Neural cell (in vitro differentiated cells): ENCODE measurements around the gene MTOR. TPM values are rescaled to one million over a fixed set of nuclear protein-coding genes. Genes with fewer than 3 reads are reported as not detected.
A peak's percentile ranks its signal among the peaks of the same experiment; 100 is the strongest.

Experiments
- H2AFZ ChIP-seq: fragments of 200-600, 300-800 bp; sonication (generic), shearing (Covaris generic); 2 replicates; pipeline ENCODE4 v1.6.0; 2014; ENCODE audit warnings: low read depth, mild to moderate bottlenecking, antibody characterized with exemption, low read length, moderate library complexity
- H3F3A ChIP-seq: fragments of 200-600 bp; shearing (Covaris generic); 2 replicates; pipeline ENCODE4 v1.6.1; 2016; ENCODE audit warnings: mild to moderate bottlenecking, moderate library complexity, mixed read lengths, antibody characterized with exemption, low read length; ENCODE audit not compliant: insufficient read depth, poor library complexity, severe bottlenecking
- H3K27ac ChIP-seq: fragments of 200-600, 300-800 bp; sonication (generic), shearing (Covaris generic); 2 replicates; pipeline ENCODE4 v1.5.1; 2014; ENCODE audit warnings: mild to moderate bottlenecking, low read length, moderate library complexity
- H3K27me3 ChIP-seq: fragments of 300-800, 200-600 bp; sonication (generic), shearing (Covaris generic); 2 replicates; pipeline ENCODE4 v1.6.0; 2014; ENCODE audit warnings: mild to moderate bottlenecking, low read depth, low read length, moderate library complexity; ENCODE audit not compliant: insufficient read depth
- H3K36me3 ChIP-seq: fragments of 300-800, 200-600 bp; sonication (generic), shearing (Covaris generic); 2 replicates; pipeline ENCODE4 v1.5.1; 2014; ENCODE audit warnings: mild to moderate bottlenecking, antibody characterized with exemption, low read length, moderate library complexity; ENCODE audit not compliant: insufficient read depth
- H3K4me2 ChIP-seq: fragments of 300-800, 200-600 bp; sonication (generic), shearing (Covaris generic); 2 replicates; pipeline ENCODE4 v1.6.0; 2014; ENCODE audit warnings: mild to moderate bottlenecking, low read length
- H3K4me3 ChIP-seq: fragments of 300-800, 200-600 bp; sonication (generic), shearing (Covaris generic); 2 replicates; pipeline ENCODE4 v1.5.1; 2014; ENCODE audit warnings: mild to moderate bottlenecking, low read length, moderate library complexity
- H3K79me2 ChIP-seq: fragments of 200-600 bp; shearing (Covaris generic); replicated peaks from 2 replicates; pipeline ENCODE4 v1.6.0; 2014; ENCODE audit warnings: mild to moderate bottlenecking, low read length, moderate library complexity; ENCODE audit not compliant: insufficient read depth
- H3K9ac ChIP-seq: fragments of 300-800, 200-600 bp; sonication (generic), shearing (Covaris generic); 2 replicates; pipeline ENCODE4 v1.6.1; 2016; ENCODE audit warnings: mild to moderate bottlenecking, low read length, mixed read lengths
- H3K9me2 ChIP-seq: fragments of 200-600 bp; shearing (Covaris generic); 2 replicates; pipeline ENCODE4 v1.6.1; 2016; ENCODE audit warnings: mild to moderate bottlenecking, low read length, mixed read lengths; ENCODE audit not compliant: insufficient read depth
- H3K9me3 ChIP-seq: fragments of 200-600, 300-800 bp; sonication (generic), shearing (Covaris generic); 2 replicates; pipeline ENCODE4 v1.6.1; 2016; ENCODE audit warnings: mild to moderate bottlenecking, mixed run types, low read length, moderate library complexity, mixed read lengths
- H4K20me1 ChIP-seq: fragments of 200-600 bp; shearing (Covaris generic); 2 replicates; pipeline ENCODE4 v1.6.1; 2016; ENCODE audit warnings: mild to moderate bottlenecking, mixed run types; ENCODE audit not compliant: insufficient read depth
- CTCF ChIP-seq: fragments of 450-650 bp; IDR thresholded peaks from 2 replicates; pipeline ENCODE4 v1.5.1; 2014; ENCODE audit warnings: antibody characterized with exemption, mild to moderate bottlenecking, moderate library complexity; ENCODE audit not compliant: poor library complexity, severe bottlenecking
- EP300 ChIP-seq: fragments of 450-650 bp; conservative IDR thresholded peaks from 2 replicates; pipeline ENCODE4 v1.6.1; 2014; ENCODE audit warnings: antibody characterized with exemption, mild to moderate bottlenecking, moderate library complexity; ENCODE audit not compliant: poor library complexity, severe bottlenecking
- EZH2 ChIP-seq: fragments of 200-600, 300-800 bp; shearing (Covaris generic), sonication (generic); IDR thresholded peaks from 2 replicates; pipeline ENCODE4 v1.6.1; 2014; ENCODE audit warnings: antibody characterized with exemption, low read length, borderline replicate concordance, mild to moderate bottlenecking; ENCODE audit not compliant: insufficient read depth, poor library complexity, severe bottlenecking
- MXI1 ChIP-seq: fragments of 450-650 bp; conservative IDR thresholded peaks from 2 replicates; pipeline ENCODE4 v1.6.1; 2014; ENCODE audit warnings: antibody characterized with exemption, mild to moderate bottlenecking; ENCODE audit not compliant: poor library complexity, severe bottlenecking
- POLR2AphosphoS5 ChIP-seq: IDR thresholded peaks from 2 replicates; pipeline ENCODE4 v1.6.1; 2012
- SMC3 ChIP-seq: fragments of 450-650 bp; conservative IDR thresholded peaks from 2 replicates; pipeline ENCODE4 v1.6.1; 2014; ENCODE audit warnings: antibody characterized with exemption, mild to moderate bottlenecking, moderate library complexity; ENCODE audit not compliant: poor library complexity
- polyA plus RNA-seq: library from polyadenylated mRNA; depleted of rRNA; stranded (reverse); fragments of >200 nt; gene quantifications from 2 replicates; pipeline ENCODE4 v1.2.3, GENCODE V29; 2014
- TF ChIP-seq, protein P1 (sequence below): IDR thresholded peaks from 2 replicates; pipeline ENCODE4 v1.6.1; 2012; ENCODE audit warnings: borderline replicate concordance

The MTOR gene
- polyA plus RNA-seq, 1 donor from 2014 or later, result 41.2 TPM

DNA sequence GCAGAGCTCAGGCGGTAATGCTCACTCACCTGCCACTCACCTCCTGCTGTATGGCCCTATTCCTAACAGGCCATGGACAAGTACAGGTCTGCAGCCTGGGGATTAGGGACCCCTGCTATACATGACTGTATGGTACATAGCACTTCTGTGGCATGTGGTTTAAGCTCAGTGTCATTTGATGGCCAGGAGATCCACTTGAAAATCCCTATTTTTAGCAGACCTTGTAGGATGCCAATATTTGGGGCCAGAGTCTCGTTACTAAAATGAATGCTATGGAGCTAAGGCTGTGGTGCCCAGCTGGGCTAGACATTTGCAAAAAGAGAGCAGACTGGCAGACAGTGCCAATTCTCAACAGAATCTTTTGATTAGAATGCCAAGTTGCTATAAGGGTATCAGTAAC is 74.9 kb downstream of the MTOR start:
- no peaks in the 10 kb centered on the region for H3K79me2 ChIP-seq
- TF ChIP-seq POLR2AphosphoS5 (no peak), SMC3 (no peak), CTCF (no peak)
- no peak overlapping the region for H3K4me3 ChIP-seq
- H3K9ac ChIP-seq, result no peak overlapping the region
- H3K36me3 ChIP-seq, result peaks cover 3% of the 10 kb centered on the region
- H3K9me3 ChIP-seq, result no peaks in the 10 kb centered on the region
- no peaks in the 10 kb centered on the region for H4K20me1 ChIP-seq
- H3K9me2 ChIP-seq, result no peaks in the 10 kb centered on the region
- H3F3A ChIP-seq, result no peaks in the 10 kb centered on the region
- no peak overlapping the region for H2AFZ ChIP-seq
- no peaks in the 10 kb centered on the region for H3K27me3 ChIP-seq
- peak overlapping the region; percentile 36 for H3K27ac ChIP-seq
- H3K4me2 ChIP-seq, result no peak overlapping the region

DNA sequence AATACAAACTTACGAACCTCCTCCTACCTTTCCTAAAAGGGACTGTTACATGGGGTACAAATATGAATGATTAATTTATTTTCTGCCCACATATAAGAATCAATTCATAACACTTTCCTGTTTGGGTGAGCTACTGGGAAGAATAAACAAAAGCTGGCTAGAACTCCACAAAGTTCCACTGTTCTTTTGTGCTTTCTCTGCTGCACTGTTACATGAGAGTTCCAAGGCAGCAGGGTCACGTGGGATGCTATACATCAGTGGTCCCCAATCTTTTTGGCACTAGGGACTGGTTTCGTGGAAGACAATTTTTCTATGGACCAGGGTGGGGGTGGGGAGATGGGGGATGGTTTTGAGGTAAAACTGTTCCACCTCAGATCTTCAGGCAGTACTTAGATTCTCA is 75.4 kb downstream of the MTOR start:
- Histone ChIP-seq H3K4me2 (no peak overlapping the region), H3F3A (no peaks in the 10 kb centered on the region), H4K20me1 (no peaks in the 10 kb centered on the region), H2AFZ (no peak overlapping the region), H3K9ac (no peak overlapping the region), H3K4me3 (no peak overlapping the region), H3K79me2 (no peaks in the 10 kb centered on the region), H3K36me3 (peaks cover 4% of the 10 kb centered on the region), H3K9me3 (no peaks in the 10 kb centered on the region), H3K27me3 (no peaks in the 10 kb centered on the region), H3K27ac (no peak overlapping the region), H3K9me2 (no peaks in the 10 kb centered on the region)
- no peak for TF ChIP-seq CTCF
- TF ChIP-seq EZH2, result no peak
- no peak for TF ChIP-seq MXI1
- no peak for TF ChIP-seq SMC3
- no peak for TF ChIP-seq POLR2AphosphoS5
- TF ChIP-seq EP300, result no peak
- TF ChIP-seq, protein P1, sequence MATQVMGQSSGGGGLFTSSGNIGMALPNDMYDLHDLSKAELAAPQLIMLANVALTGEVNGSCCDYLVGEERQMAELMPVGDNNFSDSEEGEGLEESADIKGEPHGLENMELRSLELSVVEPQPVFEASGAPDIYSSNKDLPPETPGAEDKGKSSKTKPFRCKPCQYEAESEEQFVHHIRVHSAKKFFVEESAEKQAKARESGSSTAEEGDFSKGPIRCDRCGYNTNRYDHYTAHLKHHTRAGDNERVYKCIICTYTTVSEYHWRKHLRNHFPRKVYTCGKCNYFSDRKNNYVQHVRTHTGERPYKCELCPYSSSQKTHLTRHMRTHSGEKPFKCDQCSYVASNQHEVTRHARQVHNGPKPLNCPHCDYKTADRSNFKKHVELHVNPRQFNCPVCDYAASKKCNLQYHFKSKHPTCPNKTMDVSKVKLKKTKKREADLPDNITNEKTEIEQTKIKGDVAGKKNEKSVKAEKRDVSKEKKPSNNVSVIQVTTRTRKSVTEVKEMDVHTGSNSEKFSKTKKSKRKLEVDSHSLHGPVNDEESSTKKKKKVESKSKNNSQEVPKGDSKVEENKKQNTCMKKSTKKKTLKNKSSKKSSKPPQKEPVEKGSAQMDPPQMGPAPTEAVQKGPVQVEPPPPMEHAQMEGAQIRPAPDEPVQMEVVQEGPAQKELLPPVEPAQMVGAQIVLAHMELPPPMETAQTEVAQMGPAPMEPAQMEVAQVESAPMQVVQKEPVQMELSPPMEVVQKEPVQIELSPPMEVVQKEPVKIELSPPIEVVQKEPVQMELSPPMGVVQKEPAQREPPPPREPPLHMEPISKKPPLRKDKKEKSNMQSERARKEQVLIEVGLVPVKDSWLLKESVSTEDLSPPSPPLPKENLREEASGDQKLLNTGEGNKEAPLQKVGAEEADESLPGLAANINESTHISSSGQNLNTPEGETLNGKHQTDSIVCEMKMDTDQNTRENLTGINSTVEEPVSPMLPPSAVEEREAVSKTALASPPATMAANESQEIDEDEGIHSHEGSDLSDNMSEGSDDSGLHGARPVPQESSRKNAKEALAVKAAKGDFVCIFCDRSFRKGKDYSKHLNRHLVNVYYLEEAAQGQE, result no peak
